ENCODE measurements around the gene SH3GL1. TPM values are rescaled to one million over a fixed set of nuclear protein-coding genes. Genes with fewer than 3 reads are reported as not detected.

The SH3GL1 gene
- polyA plus RNA-seq, 1 of the 3 experiments (the other 2 are of a cell fraction) = 82.8 TPM

- Histone ChIP-seq H3K4me1 (ENCODE audit: control insufficient read depth in 1 of 2, insufficient read depth in 2 of 2, low read depth in 1 of 2, low read length in 1 of 2) (no peaks in the 10 kb centered on the region), H3K4me2 (no peak overlapping the region), H3K27me3 (ENCODE audit: insufficient read depth) (no peaks in the 10 kb centered on the region), H2AFZ (ENCODE audit: low read depth) (no peak overlapping the region), H4K20me1 (ENCODE audit: insufficient read depth) (no peaks in the 10 kb centered on the region), H3K9me3 (no peaks in the 10 kb centered on the region), H3K9ac (no peak overlapping the region), H3K27ac (ENCODE audit: low read depth in 2 of 2, low read length in 1 of 2) (no peak overlapping the region), H3K79me2 (ENCODE audit: insufficient read depth) (no peaks in the 10 kb centered on the region), H3K4me3 (ENCODE audit: low read depth in 2 of 2, low read length in 1 of 2) (no peak overlapping the region), H3K36me3 (replicated peaks in 1 of 2; ENCODE audit: control insufficient read depth in 1 of 2, insufficient read depth in 2 of 2, low read length in 1 of 2) (peaks cover 0 to 28% of the 10 kb centered on the region in 2 experiments), H3K9me2 (no peaks in the 10 kb centered on the region), H3F3A (replicated peaks; ENCODE audit: insufficient read depth) (peaks cover 4% of the 10 kb centered on the region)
- no peak for DNase-seq
- WGBS (ENCODE audit: low lambda C conversion rate) = 96% methylated on average over 16 of the region's 16 CpGs
- ChIA-PET POLR2A (interaction anchor here (0.6 kb wide), 1 partner anchor 151 kb away, joined by 3 read pairs; no protein-coding TSS in a partner anchor), CTCF (interaction anchor here (1.6 kb wide), 1 partner anchor 29 kb away, joined by 4 read pairs; the partner anchor contains the start of gene SH3GL1)
- no peak for TF ChIP-seq CHD2 (IDR thresholded peaks at IDR 0.05; ENCODE audit: low read length, partially characterized antibody)
- TF ChIP-seq CTCF (IDR thresholded peaks at IDR 0.05) = no peak
- TF ChIP-seq PBX3 (IDR thresholded peaks at IDR 0.05) = no peak
- no peak for TF ChIP-seq MXI1 (IDR thresholded peaks at IDR 0.05; ENCODE audit: low read depth, low read length)
- TF ChIP-seq SMC3 (IDR thresholded peaks at IDR 0.05; ENCODE audit: low read depth, low read length) = no peak
- TF ChIP-seq FOXJ3 (CRISPR knock-in tag; IDR thresholded peaks at IDR 0.05) = no peak
- TF ChIP-seq GATA2 (CRISPR knock-in tag; IDR thresholded peaks at IDR 0.05) = no peak
- TF ChIP-seq EZH2phosphoT487 (IDR thresholded peaks at IDR 0.05; ENCODE audit: borderline replicate concordance, low read depth) = no peak
- no peak for TF ChIP-seq RAD21 (IDR thresholded peaks at IDR 0.05; ENCODE audit: low read length)
- no peak for TF ChIP-seq JUND (IDR thresholded peaks at IDR 0.05)
- TF ChIP-seq RFX5 (IDR thresholded peaks at IDR 0.05; ENCODE audit: low read length) = no peak
- TF ChIP-seq POLR2AphosphoS5 (IDR thresholded peaks at IDR 0.05; ENCODE audit: low read depth, low read length) = no peak
- TF ChIP-seq FOXM1 (IDR thresholded peaks at IDR 0.05; ENCODE audit: low read depth) = no peak
- no peak for TF ChIP-seq GABPA (IDR thresholded peaks at IDR 0.05; ENCODE audit: low read depth)
- TF ChIP-seq IRF3 (IDR thresholded peaks at IDR 0.05; ENCODE audit: low read depth, low read length) = no peak
- no peak for TF ChIP-seq NRF1 (IDR thresholded peaks at IDR 0.05; ENCODE audit: low read depth, low read length)
- TF ChIP-seq USF1 (IDR thresholded peaks at IDR 0.05; ENCODE audit: borderline replicate concordance, low read depth) = no peak
- TF ChIP-seq FOSL2 (IDR thresholded peaks at IDR 0.05; ENCODE audit: borderline replicate concordance, low read depth) = no peak
- TF ChIP-seq MAX (IDR thresholded peaks at IDR 0.05; ENCODE audit: low read depth) = no peak
Measured at GRCh38 chr19:4429256-4429655, 28.9 kb upstream of the SH3GL1 start.
